Ectodermal cell (in vitro differentiated cells): ENCODE data around the gene AGBL4.
"Not testable (repeated sequence)": the region's sequence is repeated elsewhere in the genome, so short reads cannot be mapped to it uniquely, and the experiment has no call there.

Experiments
- H3K27ac ChIP-seq: 2 replicates; pipeline ENCODE4 v1.7.0; 2013; ENCODE audit warnings: mild to moderate bottlenecking, low read depth, low read length; ENCODE audit not compliant: insufficient read depth, poor library complexity, severe bottlenecking
- H3K27me3 ChIP-seq: 2 replicates; pipeline ENCODE4 v1.7.0; 2013; ENCODE audit warnings: mild to moderate bottlenecking, low read length; ENCODE audit not compliant: insufficient read depth, control insufficient read depth, poor library complexity, severe bottlenecking
- H3K36me3 ChIP-seq: one replicate; pipeline ENCODE4 v1.7.0; 2013; ENCODE audit warnings: low read length; ENCODE audit not compliant: control insufficient read depth, insufficient read depth
- H3K4me1 ChIP-seq: one replicate; pipeline ENCODE4 v1.7.0; 2013; ENCODE audit warnings: low read length; ENCODE audit not compliant: control insufficient read depth, insufficient read depth
- H3K4me3 ChIP-seq: 2 replicates; pipeline ENCODE4 v1.7.0; 2013; ENCODE audit warnings: low read depth, low read length, control low read depth; ENCODE audit not compliant: insufficient read depth
- H3K9me3 ChIP-seq: 2 replicates; pipeline ENCODE4 v1.7.0; 2013; ENCODE audit warnings: mild to moderate bottlenecking, low read length, moderate library complexity; ENCODE audit not compliant: control insufficient read depth
- WGBS, 2 experiments: methylation state at CpG; one replicate each; pipeline ENCODE4 v1.1.7; 2013; ENCODE audit warnings: missing lambda C conversion rate in 2 of 2; 5-methylcytosine and 5-hydroxymethylcytosine counted together

The AGBL4 gene

GRCh38 chr1:49293016-49293415, 730.7 kb downstream of the AGBL4 start:
- Histone ChIP-seq H3K4me1 (no peaks in the 10 kb centered on the region), H3K27me3 (no peaks in the 10 kb centered on the region), H3K4me3 (no peak overlapping the region), H3K9me3 (peaks cover 6% of the 10 kb centered on the region), H3K36me3 (no peaks in the 10 kb centered on the region), H3K27ac (no peak overlapping the region)
- 75 to 83% methylated on average over 4 of the region's 4 CpGs for WGBS, 2 experiments

GRCh38 chr1:49257211-49258049, 766.3 kb downstream of the AGBL4 start:
- WGBS, 2 experiments, result 75 to 76% methylated on average over 32 of the region's 32 CpGs
- H3K4me1 ChIP-seq, H3K4me3 ChIP-seq, H3K9me3 ChIP-seq, H3K27me3 ChIP-seq, H3K36me3 ChIP-seq, H3K27ac ChIP-seq: not testable (repeated sequence)

GRCh38 chr1:49252917-49253316, 770.8 kb downstream of the AGBL4 start:
- H3K27me3 ChIP-seq, result no peaks in the 10 kb centered on the region
- no peaks in the 10 kb centered on the region for H3K4me1 ChIP-seq
- H3K36me3 ChIP-seq, result no peaks in the 10 kb centered on the region
- no peaks in the 10 kb centered on the region for H3K9me3 ChIP-seq
- H3K4me3 ChIP-seq, result no peak overlapping the region
- no peak overlapping the region for H3K27ac ChIP-seq

DNA sequence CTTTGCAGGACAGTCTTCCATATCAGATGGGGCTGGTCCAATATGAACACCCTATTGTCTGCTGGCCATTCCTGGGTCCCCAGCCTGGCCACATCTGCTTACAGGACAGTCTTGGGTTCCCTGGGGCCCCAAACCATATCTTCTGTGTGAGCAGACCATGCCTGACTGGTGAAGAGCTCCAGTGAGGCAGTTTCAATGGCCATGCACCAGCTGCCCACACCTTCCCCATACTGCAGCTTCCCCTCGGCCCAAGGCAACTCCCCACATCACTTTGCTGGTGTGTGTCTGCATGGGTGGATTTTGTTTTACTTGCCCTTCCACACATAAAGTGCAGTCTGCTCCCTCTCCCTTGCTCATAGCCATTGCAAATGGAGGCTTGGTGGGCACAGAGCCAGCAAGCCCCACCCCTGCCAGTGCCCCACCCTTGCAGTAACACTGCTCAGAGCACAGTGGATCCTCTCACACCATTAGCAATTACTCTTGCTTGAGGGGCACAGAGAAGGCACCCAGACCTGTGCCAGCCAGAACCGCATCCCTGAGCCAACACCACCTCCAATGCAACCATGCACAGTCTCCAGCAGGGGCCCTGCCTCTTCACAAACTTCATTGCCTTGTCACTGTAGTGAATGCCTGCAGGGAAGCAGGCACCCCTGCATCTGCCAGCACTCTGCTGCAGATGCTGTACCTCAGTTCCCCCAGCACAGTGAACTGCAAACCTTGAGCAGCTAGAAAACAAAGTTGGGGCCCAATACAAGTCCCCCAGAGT, 772.6 kb downstream of the AGBL4 start:
- Histone ChIP-seq H3K36me3 (no peaks in the 10 kb centered on the region), H3K27me3 (no peaks in the 10 kb centered on the region), H3K4me3 (no peak overlapping the region), H3K27ac (no peak overlapping the region), H3K4me1 (no peaks in the 10 kb centered on the region), H3K9me3 (no peaks in the 10 kb centered on the region)
- WGBS, 2 experiments, result 92 to 98% methylated on average over 2 of the region's 2 CpGs

GRCh38 chr1:49240709-49241221, 783.0 kb downstream of the AGBL4 start:
- no peaks in the 10 kb centered on the region for H3K4me1 ChIP-seq
- H3K36me3 ChIP-seq, result no peaks in the 10 kb centered on the region
- H3K4me3 ChIP-seq, result no peak overlapping the region
- peaks cover 4% of the 10 kb centered on the region for H3K9me3 ChIP-seq
- WGBS, 2 experiments, result 58 to 62% methylated on average over 1 of the region's 1 CpG
- no peak overlapping the region for H3K27ac ChIP-seq
- H3K27me3 ChIP-seq, result no peaks in the 10 kb centered on the region

DNA sequence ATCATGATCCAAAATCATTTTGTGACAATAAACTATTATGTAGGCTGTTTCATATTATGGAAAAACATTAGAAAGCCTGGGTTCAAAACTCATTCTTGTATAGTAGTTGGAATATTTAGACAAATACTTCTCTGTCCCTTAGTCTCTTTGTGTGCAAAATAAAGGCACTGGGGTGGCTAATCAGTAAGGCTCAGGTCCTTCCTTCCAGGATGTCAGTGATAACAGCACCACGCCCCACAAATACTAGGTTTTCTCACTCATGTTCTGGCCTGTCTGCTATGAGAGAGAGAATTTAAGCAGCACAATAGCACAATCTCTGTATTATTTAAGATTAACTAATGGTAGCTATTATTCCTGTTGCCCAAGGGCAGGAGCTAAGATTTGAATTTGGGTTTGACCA, 788.8 kb downstream of the AGBL4 start:
- H3K27me3 ChIP-seq, result no peaks in the 10 kb centered on the region
- no peak overlapping the region for H3K4me3 ChIP-seq
- no peaks in the 10 kb centered on the region for H3K4me1 ChIP-seq
- H3K27ac ChIP-seq, result no peak overlapping the region
- peaks cover 2% of the 10 kb centered on the region for H3K9me3 ChIP-seq
- H3K36me3 ChIP-seq, result no peaks in the 10 kb centered on the region
- WGBS, 2 experiments, result 82 to 100% methylated on average over 1 of the region's 1 CpG

DNA sequence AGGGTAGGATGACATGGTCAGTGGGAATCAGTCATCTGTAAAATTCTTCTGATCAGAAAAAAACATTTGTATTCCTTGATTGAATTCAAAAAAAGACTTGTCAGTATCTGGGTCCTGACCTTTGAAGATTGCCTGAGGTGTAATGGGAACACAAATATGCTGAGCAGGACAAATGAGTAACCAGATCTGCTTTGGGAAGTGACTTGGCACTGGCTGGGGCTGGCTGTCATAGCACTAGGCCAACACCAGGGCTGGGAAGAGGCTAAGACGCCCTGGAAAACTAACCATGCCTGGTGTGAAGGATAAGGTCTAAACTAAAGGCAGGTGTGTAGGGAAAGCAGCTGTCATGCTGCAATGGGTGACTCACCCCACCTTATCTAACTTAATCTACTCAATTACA, 794.2 kb downstream of the AGBL4 start:
- WGBS, 2 experiments, result 32 to 55% methylated on average over 1 of the region's 1 CpG
- peaks cover 14% of the 10 kb centered on the region for H3K9me3 ChIP-seq
- H3K4me1 ChIP-seq, result no peaks in the 10 kb centered on the region

GRCh38 chr1:49226758-49227157, 797.0 kb downstream of the AGBL4 start:
- Histone ChIP-seq H3K27ac (no peak overlapping the region), H3K27me3 (no peaks in the 10 kb centered on the region), H3K4me1 (no peaks in the 10 kb centered on the region), H3K9me3 (peaks cover 15% of the 10 kb centered on the region), H3K36me3 (no peaks in the 10 kb centered on the region), H3K4me3 (no peak overlapping the region)
- whole genome bisulfite sequencing, 2 experiments, result 17 to 35% methylated on average over 1 of the region's 1 CpG

More for the DNA sequence above, 794.2 kb downstream of the AGBL4 start:
- H3K4me3 ChIP-seq, result no peak overlapping the region
- no peaks in the 10 kb centered on the region for H3K27me3 ChIP-seq
- H3K36me3 ChIP-seq, result no peaks in the 10 kb centered on the region
- H3K27ac ChIP-seq, result no peak overlapping the region

GRCh38 chr1:49225464-49225863, 798.3 kb downstream of the AGBL4 start:
- H3K4me3 ChIP-seq, result no peak overlapping the region

GRCh38 chr1:49213301-49213700, 810.5 kb downstream of the AGBL4 start:
- Histone ChIP-seq H3K36me3 (no peaks in the 10 kb centered on the region), H3K27me3 (no peaks in the 10 kb centered on the region), H3K27ac (no peak overlapping the region), H3K4me1 (no peaks in the 10 kb centered on the region), H3K9me3 (peaks cover 4% of the 10 kb centered on the region), H3K4me3 (no peak overlapping the region)
- WGBS, 2 experiments, result 79 to 81% methylated on average over 4 of the region's 4 CpGs

More at GRCh38 chr1:49225464-49225863, 798.3 kb downstream of the AGBL4 start:
- H3K9me3 ChIP-seq, result peaks cover 20% of the 10 kb centered on the region
- H3K27me3 ChIP-seq, result no peaks in the 10 kb centered on the region
- no peaks in the 10 kb centered on the region for H3K4me1 ChIP-seq
- 80 to 85% methylated on average over 1 of the region's 1 CpG for WGBS, 2 experiments
- no peak overlapping the region for H3K27ac ChIP-seq
- H3K36me3 ChIP-seq, result no peaks in the 10 kb centered on the region
